HEK293T (cell line): ENCODE data around the gene TMTC2.

Experiments used
- ARNT ChIP-seq: fragments of 450-650 bp; IDR thresholded peaks from 2 replicates; pipeline ENCODE4 v1.6.1; 2017; ENCODE audit warnings: mild to moderate bottlenecking
- BHLHE40 ChIP-seq: fragments of 450-650 bp; IDR thresholded peaks from 2 replicates; pipeline ENCODE4 v1.6.1; 2016; ENCODE audit warnings: mild to moderate bottlenecking, moderate library complexity, borderline replicate concordance
- ELF4 ChIP-seq: fragments of 450-650 bp; IDR thresholded peaks from 2 replicates; pipeline ENCODE4 v1.6.1; 2017; ENCODE audit warnings: antibody characterized with exemption
- FOXK2 ChIP-seq: fragments of 450-650 bp; IDR thresholded peaks from 2 replicates; pipeline ENCODE4 v1.6.1; 2016; ENCODE audit warnings: mild to moderate bottlenecking
- FOXM1 ChIP-seq: fragments of 450-650 bp; IDR thresholded peaks from 2 replicates; pipeline ENCODE4 v1.6.1; 2017; ENCODE audit warnings: mild to moderate bottlenecking, borderline replicate concordance
- HDGF ChIP-seq: fragments of 450-650 bp; IDR thresholded peaks from 2 replicates; pipeline ENCODE4 v1.6.1; 2017; ENCODE audit warnings: antibody characterized with exemption, borderline replicate concordance
- L3MBTL2 ChIP-seq: fragments of 450-650 bp; conservative IDR thresholded peaks from 2 replicates; pipeline ENCODE4 v1.6.1; 2016; ENCODE audit warnings: mild to moderate bottlenecking
- NFRKB ChIP-seq: fragments of 450-650 bp; IDR thresholded peaks from 2 replicates; pipeline ENCODE4 v1.6.1; 2016; ENCODE audit warnings: mild to moderate bottlenecking, moderate library complexity
- PKNOX1 ChIP-seq: fragments of 450-650 bp; IDR thresholded peaks from 2 replicates; pipeline ENCODE4 v1.6.1; 2016
- SP1 ChIP-seq: fragments of 450-650 bp; IDR thresholded peaks from 2 replicates; pipeline ENCODE4 v1.6.1; 2017
- SUZ12 ChIP-seq: fragments of 450-650 bp; IDR thresholded peaks from 2 replicates; pipeline ENCODE4 v1.6.1; 2016; ENCODE audit warnings: mild to moderate bottlenecking
- TARDBP ChIP-seq: fragments of 450-650 bp; IDR thresholded peaks from 2 replicates; pipeline ENCODE4 v1.6.1; 2016
- ZNF384 ChIP-seq: fragments of 450-650 bp; IDR thresholded peaks from 2 replicates; pipeline ENCODE4 v1.6.1; 2016

GRCh38 chr12:82848845-82849244, 162.1 kb downstream of the TMTC2 start:
- TF ChIP-seq SP1 (no peak), HDGF (no peak), FOXK2 (no peak), ARNT (no peak), NFRKB (no peak), SUZ12 (no peak), PKNOX1 (no peak), BHLHE40 (no peak), FOXM1 (no peak), ZNF384 (no peak), L3MBTL2 (no peak), TARDBP (no peak), ELF4 (no peak)
